ENCODE measurements around the gene CLCF1.

- TF ChIP-seq CTCF (IDR thresholded peaks at IDR 0.05) (no peak), POLR2A (IDR thresholded peaks at IDR 0.05) (no peak)
Observed at GRCh38 chr11:67410984-67411784, 37.8 kb upstream of the CLCF1 start.

Measured in lower leg skin (tissue), 3 donors.